Brain pericyte (primary cell): ENCODE results near the gene ANKRD36.
"Not testable (repeated sequence)": the region's sequence is repeated elsewhere in the genome, so short reads cannot be mapped to it uniquely, and the experiment has no call there.

ENCODE experiments used
- DNase-seq: peaks from one replicate; pipeline ENCODE4 v3.0.0-alpha.2; 2012; ENCODE audit warnings: low read depth, low spot score

The ANKRD36 gene

GRCh38 chr2:97285187-97285586, 172.2 kb downstream of the ANKRD36 start:
- not testable (repeated sequence) for DNase-seq

DNA sequence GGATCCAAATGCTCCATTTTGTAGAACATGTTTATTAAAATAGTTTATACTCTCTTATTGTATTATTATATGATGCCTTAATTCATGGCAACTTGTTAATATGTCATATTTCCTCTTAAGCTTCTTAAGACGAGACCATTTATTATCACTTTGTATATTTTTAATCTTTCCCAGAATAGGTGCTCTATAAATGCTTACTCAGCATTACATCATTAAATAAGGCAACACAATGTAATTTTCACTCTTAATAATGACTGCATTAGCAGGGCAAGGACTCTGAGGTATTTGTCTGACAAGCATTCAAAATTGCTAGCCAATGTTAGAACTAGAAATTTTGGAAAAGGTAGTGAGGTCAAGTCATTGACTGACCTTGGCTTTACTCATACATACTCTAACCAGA, 180.7 kb downstream of the ANKRD36 start:
- not testable (repeated sequence) for DNase-seq
